ENCODE measurements around the gene ACTR2. TPM values are rescaled to one million over a fixed set of nuclear protein-coding genes. Genes with fewer than 3 reads are reported as not detected.

The ACTR2 gene
- total RNA-seq, 1 experiment from 2014 or later, result 199 TPM

DNA sequence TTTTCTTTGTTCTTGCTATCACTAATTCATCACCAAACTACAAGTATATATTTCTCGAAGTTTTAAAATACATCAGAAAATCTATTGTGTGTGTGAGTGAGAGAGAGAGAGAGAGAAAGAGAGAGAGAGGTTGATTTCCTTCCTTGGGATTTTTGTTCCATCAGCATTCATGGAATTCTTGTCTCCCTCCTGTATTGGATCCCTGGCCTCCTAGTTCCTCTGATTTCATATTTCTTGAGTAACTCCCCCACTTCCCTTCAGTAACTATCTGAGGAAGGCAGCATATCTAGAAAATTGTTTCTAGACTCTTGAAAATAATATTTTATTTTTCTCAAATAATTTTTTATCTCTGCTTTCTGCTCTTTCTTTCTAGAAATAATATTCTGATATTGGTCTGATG, 13.3 kb upstream of the ACTR2 start (continued):
- no peak for TF ChIP-seq FOSL1 (IDR thresholded peaks at IDR 0.05; ENCODE audit: low read depth)
- TF ChIP-seq ELF1 (IDR thresholded peaks at IDR 0.05; ENCODE audit: borderline replicate concordance, low read depth), result no peak
- no peak for TF ChIP-seq JUND (IDR thresholded peaks at IDR 0.05)
- no peak for TF ChIP-seq ZNF274 (IDR thresholded peaks at IDR 0.05; ENCODE audit: low read depth, low read length)
- no peak for TF ChIP-seq EZH2phosphoT487 (IDR thresholded peaks at IDR 0.05; ENCODE audit: borderline replicate concordance)
- TF ChIP-seq YY1 (IDR thresholded peaks at IDR 0.05; ENCODE audit: extremely low read depth, insufficient replicate concordance, low read depth, low read length), result no peak
- TF ChIP-seq EGR1 (IDR thresholded peaks at IDR 0.05; ENCODE audit: low read depth), result no peak
- TF ChIP-seq, protein P1, sequence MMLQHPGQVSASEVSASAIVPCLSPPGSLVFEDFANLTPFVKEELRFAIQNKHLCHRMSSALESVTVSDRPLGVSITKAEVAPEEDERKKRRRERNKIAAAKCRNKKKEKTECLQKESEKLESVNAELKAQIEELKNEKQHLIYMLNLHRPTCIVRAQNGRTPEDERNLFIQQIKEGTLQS (IDR thresholded peaks at IDR 0.05), result no peak
- TF ChIP-seq, protein P2, sequence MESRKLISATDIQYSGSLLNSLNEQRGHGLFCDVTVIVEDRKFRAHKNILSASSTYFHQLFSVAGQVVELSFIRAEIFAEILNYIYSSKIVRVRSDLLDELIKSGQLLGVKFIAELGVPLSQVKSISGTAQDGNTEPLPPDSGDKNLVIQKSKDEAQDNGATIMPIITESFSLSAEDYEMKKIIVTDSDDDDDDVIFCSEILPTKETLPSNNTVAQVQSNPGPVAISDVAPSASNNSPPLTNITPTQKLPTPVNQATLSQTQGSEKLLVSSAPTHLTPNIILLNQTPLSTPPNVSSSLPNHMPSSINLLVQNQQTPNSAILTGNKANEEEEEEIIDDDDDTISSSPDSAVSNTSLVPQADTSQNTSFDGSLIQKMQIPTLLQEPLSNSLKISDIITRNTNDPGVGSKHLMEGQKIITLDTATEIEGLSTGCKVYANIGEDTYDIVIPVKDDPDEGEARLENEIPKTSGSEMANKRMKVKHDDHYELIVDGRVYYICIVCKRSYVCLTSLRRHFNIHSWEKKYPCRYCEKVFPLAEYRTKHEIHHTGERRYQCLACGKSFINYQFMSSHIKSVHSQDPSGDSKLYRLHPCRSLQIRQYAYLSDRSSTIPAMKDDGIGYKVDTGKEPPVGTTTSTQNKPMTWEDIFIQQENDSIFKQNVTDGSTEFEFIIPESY (IDR thresholded peaks at IDR 0.05; ENCODE audit: extremely low read depth, insufficient replicate concordance, low read length), result no peak
- no peak for TF ChIP-seq ZFX (IDR thresholded peaks at IDR 0.05)
- TF ChIP-seq SIN3A (IDR thresholded peaks at IDR 0.05; ENCODE audit: low read depth), result no peak
- no peak for TF ChIP-seq EZH2 (IDR thresholded peaks at IDR 0.05)

DNA sequence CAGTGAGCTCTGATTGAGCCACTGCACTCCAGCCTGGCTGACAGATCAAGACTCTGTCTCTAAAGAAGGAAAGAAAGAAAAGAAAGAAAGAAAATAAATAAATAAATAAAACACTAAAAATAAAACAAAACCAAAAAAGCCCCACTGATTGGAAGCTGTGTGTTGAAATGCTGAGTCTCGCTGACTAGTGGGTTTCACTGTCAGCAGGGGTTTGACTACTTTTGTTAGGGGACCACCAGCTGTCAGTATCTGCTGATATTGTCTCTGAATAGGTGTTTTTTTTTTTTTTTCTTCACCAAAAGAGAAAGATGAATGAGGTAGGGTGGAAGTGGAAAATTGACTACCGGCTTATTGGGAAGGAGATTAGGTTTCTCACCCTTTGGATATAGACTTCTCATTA, 12.8 kb upstream of the ACTR2 start:
- DNase-seq (ENCODE audit: low read depth, low spot score) (no peak), ATAC-seq (no peak)
- ChIA-PET CTCF (no interaction called here), RAD21 (ENCODE audit: low non-redundant PET in 1 of 2, low total read pairs in 2 of 2, uncharacterized antibody in 2 of 2, unreplicated experiment in 2 of 2) (no interaction called here), POLR2A (no interaction called here)
- Histone ChIP-seq H3K27ac (ENCODE audit: low read depth, low read length) (no peak overlapping the region), H3K4me1 (ENCODE audit: control insufficient read depth in 1 of 2, insufficient read depth in 2 of 2, low read length in 2 of 2) (no peaks in the 10 kb centered on the region), H3K4me2 (ENCODE audit: low read length) (no peak overlapping the region), H3K9me3 (ENCODE audit: control insufficient read depth in 1 of 2, insufficient read depth in 1 of 2, low read depth in 1 of 2, low read length in 2 of 2) (no peaks in the 10 kb centered on the region), H4K20me1 (ENCODE audit: insufficient read depth) (no peaks in the 10 kb centered on the region), H3K36me3 (ENCODE audit: control insufficient read depth in 1 of 2, insufficient read depth in 2 of 2, low read length in 2 of 2) (no peaks in the 10 kb centered on the region), H3K9ac (ENCODE audit: low read length) (no peak overlapping the region), H2AFZ (ENCODE audit: low read depth, low read length, poor library complexity, severe bottlenecking) (no peak overlapping the region), H3K27me3 (ENCODE audit: insufficient read depth, low read length) (no peaks in the 10 kb centered on the region), H3K4me3 (replicated peaks in 1 of 2; ENCODE audit: low read depth in 1 of 2, low read length in 2 of 2) (no peak overlapping the region), H3K79me2 (ENCODE audit: insufficient read depth, low read length) (no peaks in the 10 kb centered on the region), H3K9me2 (ENCODE audit: insufficient read depth) (no peaks in the 10 kb centered on the region)
- intact Hi-C loops (cut with micrococcal nuclease), result no loop called here
- TF ChIP-seq SRF (IDR thresholded peaks at IDR 0.05; ENCODE audit: low read depth) (no peak), TCF7L2 (IDR thresholded peaks at IDR 0.05; ENCODE audit: borderline replicate concordance, extremely low read depth, insufficient read depth, insufficient read length) (no peak), FOSL1 (IDR thresholded peaks at IDR 0.05; ENCODE audit: low read depth) (no peak), ZNF274 (IDR thresholded peaks at IDR 0.05; ENCODE audit: low read depth, low read length) (no peak), POLR2AphosphoS5 (IDR thresholded peaks at IDR 0.05; ENCODE audit: low read depth, low read length) (no peak), MAX (IDR thresholded peaks at IDR 0.05) (no peak), JUND (IDR thresholded peaks at IDR 0.05) (no peak), EZH2 (IDR thresholded peaks at IDR 0.05) (no peak), EGR1 (IDR thresholded peaks at IDR 0.05; ENCODE audit: low read depth) (no peak), YY1 (IDR thresholded peaks at IDR 0.05; ENCODE audit: extremely low read depth, insufficient replicate concordance, low read depth, low read length) (no peak), EZH2phosphoT487 (IDR thresholded peaks at IDR 0.05; ENCODE audit: borderline replicate concordance) (no peak)
- TF ChIP-seq, protein P2 (IDR thresholded peaks at IDR 0.05; ENCODE audit: extremely low read depth, insufficient replicate concordance, low read length), result no peak
- no TSS peak for BruUV-seq (replicated peaks)
